NCI-H146 treated with DMSO at 0.1 percent for 48 hours (cell line): Measurements from ENCODE around the gene SDSL.

Experiments used
- DNase-seq: peaks from one replicate; lab custom pipeline; 2025; ENCODE audit not compliant: unreplicated experiment; lab: John Stamatoyannopoulos, UW

SDSL gene

DNA sequence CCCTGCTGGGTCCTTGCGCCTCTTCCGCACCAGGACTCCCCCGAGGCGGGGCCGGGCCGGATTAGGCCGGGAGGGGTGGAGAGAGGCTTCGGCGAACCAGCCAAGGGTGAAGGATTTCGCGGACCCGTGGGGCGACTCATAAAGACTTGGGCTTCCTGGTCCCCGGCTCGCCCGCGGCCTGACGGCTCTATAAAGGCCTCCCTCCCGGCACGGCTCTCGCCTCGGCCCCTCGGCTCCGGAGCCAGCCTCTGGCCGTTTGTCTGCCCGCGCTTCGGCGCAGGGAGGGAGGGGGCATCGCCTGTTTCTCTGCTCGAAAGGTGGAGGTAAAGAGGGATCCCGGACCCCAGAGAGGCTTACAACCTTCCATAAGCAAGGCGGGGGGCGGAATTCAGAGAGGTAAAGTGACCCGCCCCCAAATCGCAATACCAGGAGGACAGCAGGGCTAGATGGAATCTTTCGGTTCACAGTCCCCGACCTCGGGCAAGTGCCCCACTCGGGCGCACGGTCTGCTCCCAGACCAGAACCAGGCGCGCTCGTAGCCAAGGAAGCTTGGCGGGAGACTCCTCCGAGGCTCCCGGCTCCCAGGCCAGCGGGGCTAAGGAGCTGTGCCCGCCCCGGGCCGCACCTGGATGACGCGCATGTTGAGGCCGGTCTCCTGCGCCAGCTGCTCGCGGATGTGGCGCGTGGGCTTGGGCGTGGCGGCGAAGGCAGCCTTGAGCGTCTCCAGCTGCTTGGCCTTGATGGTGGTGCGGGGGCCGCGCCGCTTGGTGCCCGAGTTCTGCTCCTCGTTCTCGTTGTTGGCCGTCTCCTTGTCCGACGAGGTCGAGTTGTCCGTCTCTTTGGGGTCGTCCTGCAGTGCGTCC is 45.6 kb downstream of the SDSL start:
- DNase-seq = no peak

DNA sequence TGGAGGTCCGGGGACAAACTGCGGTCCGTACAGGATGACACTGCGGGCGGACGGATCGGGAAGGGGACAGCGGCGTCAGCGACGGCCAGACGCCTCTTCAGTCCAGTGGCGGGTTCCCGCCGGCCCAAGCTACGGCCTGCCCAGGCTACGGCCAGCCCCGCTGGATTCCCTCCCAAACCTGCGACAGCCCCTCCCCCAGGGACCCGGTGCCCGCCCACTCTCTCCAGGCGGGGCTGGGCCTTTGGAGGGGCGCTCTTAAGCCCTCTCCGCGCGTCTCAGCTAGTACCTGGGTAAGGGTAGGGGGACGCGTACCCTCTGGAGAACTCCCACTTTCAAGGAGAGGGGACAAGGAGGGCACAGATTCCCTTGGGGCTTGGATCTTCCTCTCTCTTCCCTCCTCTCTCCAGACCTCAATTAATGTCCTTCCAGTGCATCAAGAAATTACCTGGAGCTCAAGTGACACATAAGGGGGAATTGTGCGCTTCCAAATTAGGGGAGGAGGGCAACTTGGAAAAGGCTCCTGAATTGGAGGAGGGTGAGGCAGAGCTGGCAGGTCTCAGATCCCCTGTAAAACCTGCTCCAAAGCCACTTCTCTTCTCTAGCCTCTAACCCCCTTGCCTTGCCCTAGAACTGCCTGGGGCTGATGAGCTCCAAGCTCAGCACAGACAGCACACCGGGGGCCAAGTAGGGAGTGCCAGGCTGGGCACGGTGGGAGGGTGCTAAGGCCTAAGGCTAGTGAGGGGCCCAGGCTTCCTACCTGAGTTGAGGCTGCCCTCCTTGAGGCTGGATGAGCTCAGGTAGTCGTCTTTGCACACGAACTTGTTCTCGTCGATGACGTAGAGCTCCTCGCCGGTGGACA is 46.4 kb downstream of the SDSL start:
- DNase-seq = no peak

DNA sequence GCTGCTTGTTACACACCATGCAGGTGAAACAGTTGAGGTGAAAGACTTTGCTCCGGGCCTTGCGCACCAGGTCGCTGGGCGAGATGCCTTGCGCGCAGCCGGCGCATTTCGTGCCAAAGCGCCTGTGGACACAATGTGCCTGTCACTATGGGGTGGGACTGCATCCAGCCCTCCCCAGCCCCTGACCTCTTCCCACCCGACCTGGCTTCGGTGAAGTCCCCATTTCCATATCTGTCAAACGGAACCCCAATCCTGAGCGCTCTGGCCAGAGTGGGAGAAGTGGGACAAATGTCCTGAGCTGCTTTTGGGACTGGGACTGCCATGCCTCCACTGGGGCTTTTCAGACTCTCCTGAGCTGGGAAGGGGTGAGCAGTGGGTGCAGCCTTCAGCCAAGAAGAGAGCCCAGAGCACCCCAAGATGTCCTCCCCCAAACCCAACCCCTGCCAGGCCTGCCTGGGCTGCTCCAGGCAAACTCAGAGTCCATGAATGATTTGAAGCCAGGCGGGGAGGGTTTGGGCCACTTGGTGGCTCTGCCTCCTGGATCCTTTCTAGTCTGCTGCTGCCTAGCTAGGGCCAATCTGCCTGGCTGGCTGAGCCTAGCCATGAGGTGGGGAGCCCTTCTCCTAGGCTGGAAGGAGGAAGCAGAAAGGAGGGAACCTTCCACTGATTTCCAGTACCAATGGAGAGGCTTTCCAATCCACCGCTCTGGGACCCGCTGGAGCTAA is 47.2 kb downstream of the SDSL start:
- no peak for DNase-seq

DNA sequence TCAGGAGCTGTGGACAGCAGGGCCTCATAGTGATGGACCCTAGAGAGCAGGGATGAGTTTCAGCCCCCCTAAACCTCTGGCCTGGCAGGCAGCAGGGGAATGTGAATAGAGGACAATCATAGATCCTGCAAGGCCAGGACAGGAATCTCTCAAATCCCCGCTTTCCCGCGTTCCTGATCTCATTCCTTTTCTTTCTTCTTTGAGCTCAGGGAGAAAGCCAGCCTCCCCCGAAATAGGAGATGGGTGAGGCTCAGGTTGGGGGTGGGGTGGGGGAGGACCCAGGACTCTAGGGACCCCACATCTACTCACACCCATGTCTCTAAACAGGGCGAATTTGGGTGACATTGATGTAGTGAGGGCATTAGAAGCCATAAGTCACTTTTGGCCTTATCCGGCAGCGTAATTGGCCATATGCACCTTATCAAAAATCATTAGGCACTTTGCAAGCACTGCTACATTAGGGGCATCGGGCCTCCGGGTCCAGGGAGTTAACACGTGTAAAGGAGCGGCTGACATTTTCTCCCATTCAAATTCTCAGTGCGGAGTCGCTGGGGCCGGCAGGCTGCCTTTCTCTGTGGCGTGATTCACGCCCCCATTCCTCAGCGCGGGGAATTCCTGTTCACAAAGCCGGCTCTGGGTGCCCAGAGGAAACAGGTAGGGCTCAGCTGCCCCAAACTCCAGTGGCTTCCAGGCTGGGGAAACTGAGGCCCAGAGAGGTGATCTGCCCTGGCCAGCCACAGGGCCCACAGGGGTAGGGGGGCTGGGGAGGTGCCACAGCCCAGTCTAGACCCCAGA is 48.0 kb downstream of the SDSL start:
- DNase-seq = no peak

DNA sequence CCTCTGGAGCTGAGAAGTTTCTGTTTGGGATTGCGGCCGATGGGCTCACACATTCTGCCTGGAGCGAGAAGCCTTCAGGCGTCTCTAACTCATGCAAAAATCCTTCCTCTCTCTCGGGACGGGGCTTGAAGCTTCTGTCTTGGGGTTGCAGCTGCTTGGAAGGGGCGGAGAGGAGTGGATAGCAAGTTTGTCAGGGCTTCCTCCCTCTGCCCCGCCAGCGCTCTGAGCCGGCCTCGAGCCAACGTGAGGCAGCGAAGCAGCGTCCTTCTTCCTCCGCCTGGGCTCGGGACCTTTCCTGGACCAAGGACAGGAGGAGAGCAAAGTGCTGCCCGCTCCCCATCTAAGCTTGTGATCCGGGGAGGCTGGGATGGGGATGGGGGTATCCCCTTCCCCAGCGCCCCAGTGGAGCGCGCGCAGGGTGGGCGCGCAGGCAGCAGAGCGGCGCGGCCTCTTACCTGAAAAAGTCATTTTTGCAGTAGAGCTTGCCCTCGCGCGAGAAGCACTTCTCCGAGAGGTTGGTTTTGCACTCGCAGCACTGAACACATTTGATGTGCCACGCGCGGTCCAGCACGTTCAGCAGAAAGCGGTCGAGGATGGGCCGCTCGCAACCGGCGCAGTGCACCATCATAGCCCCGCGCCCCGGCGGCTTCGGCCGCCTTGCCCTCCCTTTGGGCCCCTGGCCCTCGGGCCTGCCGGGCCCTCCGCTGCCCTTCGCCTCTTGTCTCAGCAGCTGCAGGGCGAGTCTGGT is 48.9 kb downstream of the SDSL start:
- DNase-seq = no peak

DNA sequence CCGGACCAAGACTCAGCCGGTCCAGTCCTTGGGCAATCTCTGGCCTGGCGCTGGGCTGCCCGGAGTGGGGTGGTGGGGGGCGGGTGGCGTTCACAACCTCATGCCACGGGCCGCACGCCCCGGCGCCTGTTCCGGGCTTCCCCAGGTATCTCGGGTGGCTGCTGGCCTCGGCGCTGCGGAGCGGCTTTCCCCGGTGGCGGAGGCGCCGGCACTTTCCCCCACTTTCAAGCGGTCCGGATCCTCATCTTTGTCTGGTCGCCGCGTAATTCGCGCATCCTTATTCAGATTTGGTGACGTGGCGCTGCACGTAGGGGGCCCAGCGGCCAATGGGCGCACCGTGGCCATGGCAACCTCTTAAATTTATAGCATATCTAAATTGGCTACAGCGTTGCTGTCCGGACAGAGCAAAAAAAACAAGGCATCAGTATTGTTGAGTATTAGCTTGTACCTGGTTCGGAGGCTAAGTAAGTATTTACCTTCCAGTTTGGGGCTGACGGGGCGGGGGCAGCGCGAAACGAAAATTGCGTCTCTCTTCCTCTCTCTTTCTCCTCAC is 49.5 kb downstream of the SDSL start, which contains the start of gene LHX5:
LHX5 (minus strand) TSS at position 253 of the 553 bp plus-strand sequence. CDS start 373 bp downstream, outside the sequence.
- DNase-seq = no peak

DNA sequence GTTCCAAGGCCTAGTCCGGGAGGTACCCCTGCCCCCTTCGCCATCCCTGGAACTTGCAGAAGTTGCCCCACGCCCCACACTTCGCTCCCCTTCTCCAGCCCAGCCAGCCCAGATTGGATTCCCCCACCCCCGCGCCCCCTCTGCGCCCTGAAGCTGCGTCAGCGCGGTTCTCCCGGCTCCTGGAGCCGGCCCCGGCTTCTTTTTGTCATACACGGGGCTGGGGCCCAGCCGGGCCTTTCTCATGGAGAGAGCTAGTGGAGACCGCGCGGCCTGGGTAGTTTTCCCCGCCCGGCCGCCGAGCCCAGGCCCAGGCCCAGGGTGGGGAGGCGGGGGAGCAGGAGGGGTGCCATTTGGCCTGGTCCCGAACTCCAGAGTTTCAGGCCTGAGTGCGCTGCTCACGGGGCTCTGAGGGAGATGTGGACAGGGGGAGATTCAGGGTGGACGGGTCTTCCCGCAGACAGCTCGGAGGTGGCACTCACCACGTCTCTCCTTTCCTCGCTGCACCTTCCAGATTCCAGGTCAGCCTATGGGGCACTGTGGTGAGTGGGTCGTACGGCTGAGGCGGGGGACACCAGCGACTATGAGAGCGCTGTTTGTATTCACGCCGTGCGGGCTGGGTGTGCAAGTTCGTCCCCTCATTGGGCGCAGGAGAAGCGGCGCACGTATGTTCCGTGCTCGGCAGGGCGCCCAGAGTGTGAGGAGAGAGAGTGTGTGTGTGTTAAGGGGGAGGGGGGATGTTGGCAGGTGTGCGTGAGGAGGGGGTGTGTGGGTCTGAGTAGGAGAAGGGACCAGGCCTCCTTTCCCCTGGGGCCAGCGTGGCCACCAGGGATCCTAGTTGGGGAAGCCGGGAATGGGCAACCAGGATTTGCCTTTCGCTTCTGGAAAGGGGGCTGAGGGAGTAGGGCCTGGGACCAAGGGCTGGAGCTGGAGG is 50.3 kb downstream of the SDSL start:
- DNase-seq = no peak

DNA sequence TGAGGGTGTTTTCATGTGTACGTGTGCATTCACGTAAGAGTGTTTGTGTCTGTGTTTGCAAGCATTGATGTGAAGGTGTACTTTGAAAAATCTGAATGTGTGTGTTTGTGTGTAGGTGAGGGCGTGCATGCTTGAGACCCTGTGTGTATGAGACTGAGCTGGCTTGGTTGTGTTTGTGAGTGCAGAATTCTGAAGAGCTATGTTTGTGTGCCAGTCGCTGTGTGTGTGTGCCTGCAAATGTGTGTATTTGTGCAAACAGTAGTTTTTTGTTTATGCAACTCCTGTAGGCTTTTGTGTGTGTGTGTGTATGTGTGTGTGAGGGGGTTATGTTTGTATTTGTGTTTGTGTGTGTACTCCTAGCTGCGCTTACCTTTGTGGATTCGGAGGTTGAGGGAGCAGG is 51.2 kb downstream of the SDSL start:
- no peak for DNase-seq

DNA sequence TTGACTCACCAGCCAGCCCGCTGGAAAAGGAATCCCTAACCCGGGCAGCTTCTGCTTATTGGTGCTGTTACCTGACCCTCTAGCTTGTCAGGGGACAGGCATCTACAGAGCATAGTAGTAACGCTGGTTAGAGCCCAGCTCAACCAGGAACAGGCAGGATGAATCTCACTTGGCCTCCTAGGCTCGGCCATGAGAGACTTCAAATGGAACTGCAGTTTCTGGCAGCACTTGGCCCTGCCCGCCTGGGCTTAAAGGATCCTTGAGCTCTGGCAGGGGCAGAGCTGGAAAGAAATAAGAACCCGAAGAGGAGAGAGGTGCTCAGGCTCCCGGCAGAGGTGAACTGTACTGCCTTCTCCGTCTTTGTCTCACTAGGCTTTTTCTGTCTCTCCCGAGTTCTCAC is 51.8 kb downstream of the SDSL start:
- DNase-seq = no peak

DNA sequence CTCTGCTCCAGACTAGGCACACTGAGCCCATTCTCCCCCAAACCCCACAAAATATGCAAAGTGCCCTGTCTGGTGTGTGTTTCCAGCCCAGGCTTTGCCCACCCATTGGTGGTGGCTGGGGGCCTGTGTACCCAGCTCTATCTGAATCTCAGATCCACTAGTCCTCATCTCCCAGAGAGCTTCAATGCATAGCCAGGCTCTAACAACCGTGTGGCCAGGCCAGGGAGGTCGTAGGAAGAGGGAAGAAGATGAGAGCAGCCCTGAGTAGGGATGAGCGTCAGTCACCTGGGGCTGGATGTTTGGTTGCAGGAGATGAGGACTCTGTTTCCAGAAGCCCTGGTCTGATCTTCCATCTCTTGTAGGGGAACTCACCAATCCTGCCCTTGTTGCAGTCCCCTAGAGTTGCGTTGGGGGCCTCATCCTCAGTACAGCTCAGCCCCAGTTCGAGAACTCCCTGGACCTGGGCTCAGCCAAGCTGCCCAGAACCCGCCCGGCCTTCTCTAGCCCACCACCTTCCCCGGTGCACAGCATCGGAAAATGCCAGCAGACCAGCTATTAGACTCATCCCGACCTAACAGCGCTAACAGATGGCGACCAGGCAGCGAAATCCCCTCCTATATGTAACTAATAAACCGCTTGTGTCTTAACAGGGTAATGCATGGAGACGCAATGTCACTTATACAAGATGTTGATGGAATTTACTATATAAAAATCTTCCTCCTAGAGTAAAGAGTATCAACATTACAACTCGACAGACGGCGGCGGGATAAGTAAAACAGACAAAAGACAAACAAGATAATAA is 52.7 kb downstream of the SDSL start:
- DNase-seq = no peak

DNA sequence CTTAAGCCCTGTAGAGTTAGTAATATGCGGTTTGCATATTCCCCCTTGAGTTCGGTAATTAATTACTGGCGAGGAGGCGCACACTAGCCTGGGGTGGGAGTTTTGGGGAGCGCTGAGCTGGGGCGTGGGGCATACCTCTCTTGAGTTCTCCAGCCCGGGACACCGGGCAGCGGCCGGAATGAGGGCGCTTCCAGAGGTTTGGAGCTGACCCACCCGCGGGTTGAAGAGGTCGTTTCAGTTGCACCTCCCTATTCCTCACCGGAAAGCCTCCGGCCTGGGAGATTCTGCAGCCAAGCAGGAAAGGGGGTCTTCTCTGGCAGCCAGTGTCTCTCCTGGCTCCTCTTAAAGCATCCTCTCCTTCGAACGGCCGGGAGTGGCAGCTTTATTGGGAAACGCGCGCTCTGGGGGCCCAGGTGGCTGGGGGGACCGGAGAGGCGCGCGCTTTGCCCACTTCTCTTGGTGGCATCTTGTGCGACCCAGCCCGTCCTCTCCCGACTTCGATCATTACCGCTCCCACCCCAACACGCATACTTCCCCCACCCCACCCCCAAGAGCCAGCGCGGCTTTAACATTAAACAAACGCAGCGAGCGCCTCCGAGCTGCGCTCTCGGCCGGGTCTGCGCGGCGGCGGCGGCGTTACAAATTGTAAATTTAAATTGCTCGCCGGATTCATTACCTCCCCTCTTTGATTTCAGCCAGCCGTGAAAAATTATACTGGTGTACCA is 53.4 kb downstream of the SDSL start:
- DNase-seq = no peak

DNA sequence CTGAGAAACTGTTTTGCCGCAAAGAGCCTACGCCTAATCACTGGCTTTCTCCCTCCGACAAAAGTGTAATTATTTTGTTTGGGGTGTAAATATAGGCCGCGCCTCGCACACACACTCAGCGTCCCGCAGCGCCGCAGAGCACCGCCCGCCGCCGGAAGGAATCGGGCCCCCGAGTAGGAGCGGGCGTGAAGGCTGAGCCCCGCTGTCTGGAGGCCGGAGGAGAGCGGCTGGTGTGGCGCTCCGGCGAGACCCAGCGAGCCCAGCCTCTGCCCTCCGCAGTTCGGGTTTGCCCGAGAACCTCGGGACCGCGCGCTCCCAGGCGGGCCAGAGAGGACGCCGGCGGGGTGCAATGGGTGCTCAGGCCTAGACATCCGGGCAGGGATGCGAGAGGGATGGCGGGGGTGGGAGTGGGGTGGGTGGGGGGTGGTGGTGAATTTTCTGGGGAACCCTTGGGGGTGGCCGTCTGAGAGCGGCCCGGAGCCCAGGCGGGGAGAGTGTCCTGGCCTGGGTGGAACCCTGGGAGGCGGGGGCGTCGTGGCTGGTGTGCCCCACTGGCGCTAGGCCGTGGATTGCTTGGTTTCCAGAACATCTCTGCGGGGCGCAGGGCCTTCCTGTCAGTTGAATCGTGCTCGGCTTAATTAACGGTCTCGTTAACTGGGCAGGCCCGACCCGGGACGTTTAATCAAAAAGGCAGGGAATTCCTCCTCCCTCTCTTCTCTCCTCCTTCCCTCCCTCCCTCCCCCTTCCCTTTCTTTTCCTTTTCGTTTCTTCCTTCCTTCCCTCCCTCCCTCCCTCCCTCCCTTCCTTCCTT is 54.2 kb downstream of the SDSL start:
- DNase-seq = no peak

DNA sequence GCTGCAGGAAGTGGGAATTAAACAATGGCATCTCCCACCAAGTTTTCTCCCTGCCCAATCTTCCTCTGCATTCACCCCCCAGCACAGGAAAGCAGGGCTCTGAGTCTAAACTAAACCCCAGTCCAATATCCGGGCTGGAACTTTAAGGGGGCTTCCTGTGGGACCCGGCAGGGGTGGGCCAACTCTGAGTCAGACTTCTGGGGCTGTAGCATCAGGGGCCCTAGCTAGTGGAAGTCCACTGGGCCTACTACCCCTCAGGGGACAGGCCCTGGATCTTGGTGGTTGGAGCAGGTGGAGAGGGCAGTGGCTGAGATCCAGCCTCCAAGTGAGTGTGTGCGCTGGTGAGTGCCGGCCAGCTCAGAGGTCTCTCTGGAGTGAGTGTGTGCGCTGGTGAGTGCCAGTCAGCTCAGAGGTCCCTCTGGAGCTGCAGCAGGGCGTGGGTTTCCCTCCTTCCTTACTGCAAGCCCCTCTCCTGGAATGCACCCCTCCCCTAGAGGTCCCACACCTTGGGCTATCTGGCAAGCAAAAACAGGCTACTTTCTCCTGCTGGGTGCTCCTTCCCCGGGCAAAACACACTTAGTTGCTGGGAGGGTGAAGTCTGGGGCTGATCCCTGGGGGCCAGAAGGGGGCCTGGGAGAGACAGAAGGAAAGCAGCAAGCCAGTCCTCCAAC is 55.1 kb downstream of the SDSL start:
- DNase-seq = no peak

DNA sequence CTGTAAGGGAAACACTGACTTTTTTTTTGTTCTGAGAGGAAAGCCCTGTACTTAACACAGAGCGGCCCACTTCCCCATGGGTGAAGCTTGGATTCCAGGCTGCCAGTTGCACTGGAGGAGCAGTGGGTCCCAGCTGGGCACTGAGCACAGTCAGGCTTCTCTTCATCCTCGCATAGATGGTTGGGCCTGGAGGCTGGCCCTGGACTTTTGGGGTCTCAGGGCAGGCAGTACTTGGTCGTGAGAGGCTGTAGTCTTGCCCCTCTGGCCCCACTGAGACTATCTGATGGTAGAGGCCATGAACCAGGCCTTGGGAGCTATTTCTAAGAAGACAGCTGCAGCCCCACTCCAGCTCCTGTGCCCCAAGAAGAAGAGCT is 55.6 kb downstream of the SDSL start:
- DNase-seq = no peak

DNA sequence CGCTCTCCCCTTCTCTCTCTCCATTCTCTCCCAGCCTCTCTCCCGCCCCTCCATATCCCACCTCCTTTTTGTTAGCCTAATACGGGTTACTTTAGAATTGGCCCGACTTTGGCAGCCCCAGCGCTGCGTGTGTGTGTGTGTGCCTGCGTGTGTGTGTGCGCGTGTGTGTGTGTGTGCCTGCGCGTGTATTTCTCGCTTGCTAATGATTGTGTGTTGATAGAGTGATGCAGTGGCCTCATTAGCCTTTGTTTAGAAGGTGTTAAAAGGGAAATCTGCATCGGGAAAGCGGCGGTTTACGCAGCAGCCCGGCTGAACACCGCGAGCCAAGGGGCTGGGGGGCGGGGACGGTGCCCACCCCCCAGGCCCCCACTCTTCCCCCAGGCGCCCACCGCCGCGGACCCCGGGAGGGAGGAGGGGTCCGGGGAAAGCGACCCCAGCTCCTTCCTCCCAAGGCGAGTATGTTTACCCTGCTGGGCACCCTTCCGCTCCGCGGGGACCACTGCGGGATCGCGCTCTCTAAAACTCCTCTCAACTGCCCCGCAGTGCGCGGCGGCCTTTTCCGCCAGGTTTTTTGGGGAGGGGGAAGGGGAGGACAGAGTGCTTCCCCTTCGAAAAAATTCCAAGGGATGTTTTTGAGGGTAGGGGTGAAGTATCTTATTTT is 56.3 kb downstream of the SDSL start:
- no peak for DNase-seq
